ENCODE measurements around the gene KRT2. TPM values are rescaled to one million over a fixed set of nuclear protein-coding genes. Genes with fewer than 3 reads are reported as not detected.

Gene KRT2
- total and polyA plus RNA-seq, 7 experiments from 2014 or later: 0.29 to 4.7 (median 2.2) TPM; not detected in 1

- Mint-ChIP-seq H3K36me3 (peaks cover 4 to 31% (median 14%) of the 10 kb centered on the region in 5 donors), H3K27ac (peak overlapping the region in 8 of 9 donors; percentile 94 to 99 (median 98)), H3K4me1 (peaks cover 39 to 97% (median 94%) of the 10 kb centered on the region in 7 donors), H3K9me3 (peaks cover 0 to 3% (median 0%) of the 10 kb centered on the region in 11 donors), H3K27me3 (peaks cover 0 to 4% (median 0%) of the 10 kb centered on the region in 5 donors), H3K4me3 (peak overlapping the region in 9 of 10 donors; percentile 46 to 85 (median 69))
- DNase-seq (no peak), ATAC-seq (no peak)
- ChIA-PET POLR2A (interaction anchor here (0.8 to 13.8 kb wide), 8 partner anchors 9 to 251 kb away, joined by 3 to 227 read pairs (median 8); partner anchors contain the start of gene KRT2), CTCF (interaction anchor here (0.9 to 1.6 kb wide), 2 partner anchors 13 to 31 kb away, joined by 3 to 6 read pairs; no protein-coding TSS in a partner anchor)
- Histone ChIP-seq H3K9me3 (ENCODE audit: control insufficient read depth in 2 of 3, low read length in 3 of 3) (no peaks in the 10 kb centered on the region), H3K27ac (ENCODE audit: low read depth, low read length) (peak overlapping the region; percentile 84), H3K27me3 (ENCODE audit: control insufficient read depth in 2 of 2, insufficient read depth in 2 of 2, low read length in 2 of 2) (no peaks in the 10 kb centered on the region), H3K36me3 (ENCODE audit: control insufficient read depth in 2 of 3, insufficient read depth in 3 of 3, low read length in 3 of 3) (no peaks in the 10 kb centered on the region), H3K4me1 (ENCODE audit: control insufficient read depth in 2 of 2, insufficient read depth in 2 of 2, low read length in 2 of 2) (peaks cover 6 to 69% of the 10 kb centered on the region in 2 donors), H3K4me3 (ENCODE audit: low read length) (no peak overlapping the region)
- intact Hi-C loops (cut with micrococcal nuclease): loop anchor here in 1 of 2 donors (10.0 kb wide), 1 partner anchor 1598 kb away; no protein-coding TSS in a partner anchor
Measured at GRCh38 chr12:52616680-52617402, 35.2 kb downstream of the KRT2 start.

DNA sequence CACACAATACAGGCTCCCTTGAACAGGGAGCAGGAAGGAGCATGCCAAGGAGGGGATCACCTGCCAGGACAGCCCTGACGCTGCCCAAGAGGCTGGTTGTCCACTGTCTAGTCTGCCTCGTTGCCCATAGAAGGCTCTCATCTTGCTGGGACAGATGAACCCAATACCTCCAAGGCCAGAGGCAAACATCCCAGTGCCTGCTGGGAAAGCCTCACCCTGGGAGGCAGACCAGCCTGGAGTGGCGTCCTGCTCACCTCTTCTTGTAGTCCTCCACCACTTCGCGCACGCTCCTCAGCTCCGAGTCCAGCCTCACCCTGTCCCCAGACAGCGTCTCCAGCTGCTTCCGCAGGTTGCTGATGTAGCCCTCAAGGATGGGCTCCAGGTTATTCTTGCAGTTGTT is 36.1 kb downstream of the KRT2 start:
- Histone ChIP-seq H3K9me3 (ENCODE audit: control insufficient read depth in 2 of 3, low read length in 3 of 3) (no peaks in the 10 kb centered on the region), H3K27me3 (ENCODE audit: control insufficient read depth in 2 of 2, insufficient read depth in 2 of 2, low read length in 2 of 2) (no peaks in the 10 kb centered on the region), H3K4me3 (ENCODE audit: low read length) (no peak overlapping the region), H3K36me3 (ENCODE audit: control insufficient read depth in 2 of 3, insufficient read depth in 3 of 3, low read length in 3 of 3) (no peaks in the 10 kb centered on the region), H3K4me1 (ENCODE audit: control insufficient read depth in 2 of 2, insufficient read depth in 2 of 2, low read length in 2 of 2) (peaks cover 6 to 78% of the 10 kb centered on the region in 2 donors), H3K27ac (ENCODE audit: low read depth, low read length) (peak overlapping the region; percentile 84)
- ATAC-seq: no peak
- Mint-ChIP-seq H3K4me1 (peaks cover 48 to 97% (median 94%) of the 10 kb centered on the region in 7 donors), H3K27me3 (peaks cover 0 to 8% (median 0%) of the 10 kb centered on the region in 5 donors), H3K4me3 (peak overlapping the region in 9 of 10 donors; percentile 46 to 85 (median 67)), H3K27ac (peak overlapping the region in 8 of 9 donors; percentile 94 to 99 (median 98)), H3K36me3 (peaks cover 4 to 35% (median 17%) of the 10 kb centered on the region in 5 donors), H3K9me3 (peaks cover 0 to 3% (median 0%) of the 10 kb centered on the region in 11 donors)
- no peak for DNase-seq
- ChIA-PET CTCF (interaction anchor here (1.2 kb wide), 1 partner anchor 264 kb away, joined by 4 read pairs; no protein-coding TSS in a partner anchor), POLR2A (interaction anchor here (1.2 to 13.8 kb wide), 6 partner anchors 10 to 252 kb away, joined by 3 to 227 read pairs (median 32); partner anchors contain the start of gene KRT2)
- intact Hi-C loops (cut with micrococcal nuclease): loop anchor here in 1 of 2 donors (2.0 to 10.0 kb wide), 2 partner anchors 15 to 1599 kb away; no protein-coding TSS in a partner anchor

DNA sequence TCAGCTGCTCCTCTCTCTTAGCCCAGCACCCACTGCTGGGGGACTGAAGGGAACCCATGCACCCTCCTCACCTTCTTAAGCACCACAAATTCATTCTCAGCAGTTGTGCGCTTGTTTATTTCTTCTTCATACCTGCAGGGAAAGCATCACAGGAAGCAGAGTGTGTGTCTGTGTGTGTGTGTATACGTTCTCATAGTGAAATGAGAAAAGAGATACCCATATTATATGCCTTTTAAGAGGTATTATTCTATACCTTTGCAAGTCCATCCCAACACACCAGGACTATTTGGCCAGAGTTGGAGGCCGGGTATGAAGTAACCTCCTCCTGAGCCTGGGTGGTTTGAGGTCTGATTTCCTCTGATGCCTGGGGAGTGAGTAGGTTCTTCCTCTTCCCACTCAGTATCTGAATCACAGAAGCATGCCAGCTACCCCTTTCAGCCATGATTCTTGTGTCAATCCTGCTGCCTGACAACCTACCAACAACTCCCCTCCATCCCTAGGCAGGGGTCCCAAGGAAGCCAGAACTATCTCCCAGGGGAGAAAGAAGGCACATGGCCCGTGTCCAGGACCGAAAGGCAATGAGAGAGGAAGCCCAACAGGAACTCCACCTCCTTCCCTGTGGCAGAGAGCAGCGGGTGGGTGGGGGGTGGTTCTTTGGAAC is 36.7 kb downstream of the KRT2 start:
- intact Hi-C loops (cut with micrococcal nuclease): loop anchor here in 1 of 2 donors (2.0 to 10.0 kb wide), 2 partner anchors 15 to 1599 kb away; no protein-coding TSS in a partner anchor
- DNase-seq: peak in 6 of 9 donors; percentile 37 to 72 (median 64)
- peak; percentile 36 for ATAC-seq
- CTCF ChIA-PET: interaction anchor here (1.1 to 5.6 kb wide), 3 partner anchors 27 to 264 kb away, joined by 3 to 28 read pairs (median 4); no protein-coding TSS in a partner anchor
- Mint-ChIP-seq H3K4me3 (peak overlapping the region; percentile 31 to 85 (median 64)), H3K4me1 (peaks cover 54 to 97% (median 94%) of the 10 kb centered on the region in 7 donors), H3K27me3 (peaks cover 0 to 8% (median 0%) of the 10 kb centered on the region in 5 donors), H3K9me3 (no peaks in the 10 kb centered on the region), H3K27ac (peak overlapping the region; percentile 69 to 99 (median 97)), H3K36me3 (peaks cover 4 to 30% (median 12%) of the 10 kb centered on the region in 5 donors)
- Histone ChIP-seq H3K4me3 (ENCODE audit: low read length) (peak overlapping the region; percentile 5), H3K9me3 (ENCODE audit: control insufficient read depth in 2 of 3, low read length in 3 of 3) (no peaks in the 10 kb centered on the region), H3K27ac (ENCODE audit: low read depth, low read length) (peak overlapping the region; percentile 84), H3K4me1 (ENCODE audit: control insufficient read depth in 2 of 2, insufficient read depth in 2 of 2, low read length in 2 of 2) (peaks cover 6 to 82% of the 10 kb centered on the region in 2 donors), H3K27me3 (ENCODE audit: control insufficient read depth in 2 of 2, insufficient read depth in 2 of 2, low read length in 2 of 2) (no peaks in the 10 kb centered on the region), H3K36me3 (ENCODE audit: control insufficient read depth in 2 of 3, insufficient read depth in 3 of 3, low read length in 3 of 3) (no peaks in the 10 kb centered on the region)
- POLR2A ChIA-PET: interaction anchor here (0.6 to 13.8 kb wide), 7 partner anchors 10 to 366 kb away, joined by 3 to 227 read pairs (median 12); partner anchors contain the start of gene KRT2

DNA sequence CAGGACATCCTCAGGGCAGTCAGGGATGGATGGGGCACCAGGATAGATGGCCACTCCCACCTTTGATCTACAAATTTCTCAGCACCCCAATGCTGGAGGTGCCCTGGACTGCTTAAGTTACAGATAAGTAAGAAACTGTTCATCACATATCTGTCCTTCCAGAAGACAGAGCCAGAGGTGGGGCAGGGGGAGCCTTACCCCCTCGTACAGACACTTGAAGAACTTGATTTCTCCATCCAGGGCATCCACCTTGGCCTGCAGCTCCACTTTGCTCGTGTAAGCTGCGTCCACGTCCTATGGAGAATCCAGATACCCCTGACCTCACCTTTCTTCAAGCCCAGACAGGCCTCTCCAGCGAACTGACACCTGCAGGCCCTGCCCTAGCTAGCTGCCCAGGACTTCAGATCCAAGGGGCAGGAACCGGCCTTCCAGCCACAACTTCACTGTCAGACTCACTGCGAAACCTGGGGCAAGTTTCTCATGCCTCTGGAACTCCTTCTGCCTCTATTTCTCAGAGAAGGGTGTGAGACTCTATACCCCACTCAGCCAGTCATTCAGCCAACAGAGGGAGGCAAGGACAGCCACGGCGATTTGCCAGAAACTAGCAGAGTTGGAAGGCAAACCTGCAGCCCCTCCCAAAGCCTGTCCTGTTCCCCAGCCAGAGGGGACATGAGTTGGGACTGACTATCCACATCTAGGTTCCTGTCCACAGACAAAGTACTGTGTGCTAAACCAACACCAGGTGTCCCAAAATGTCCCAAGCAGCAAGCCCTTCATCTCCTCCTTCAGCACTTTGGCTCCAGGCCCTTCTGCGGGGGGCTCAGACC is 37.4 kb downstream of the KRT2 start:
- POLR2A ChIA-PET: interaction anchor here (0.6 to 13.8 kb wide), 9 partner anchors 9 to 366 kb away, joined by 3 to 227 read pairs (median 12); partner anchors contain the start of gene KRT2
- peaks cover 4 to 29% (median 12%) of the 10 kb centered on the region in 5 donors for H3K36me3 Mint-ChIP-seq
- Histone ChIP-seq H3K4me1 (ENCODE audit: control insufficient read depth in 2 of 2, insufficient read depth in 2 of 2, low read length in 2 of 2) (peaks cover 10 to 89% of the 10 kb centered on the region in 2 donors), H3K4me3 (ENCODE audit: low read length) (peak overlapping the region; percentile 5), H3K27me3 (ENCODE audit: control insufficient read depth in 2 of 2, insufficient read depth in 2 of 2, low read length in 2 of 2) (no peaks in the 10 kb centered on the region), H3K9me3 (ENCODE audit: control insufficient read depth in 2 of 3, low read length in 3 of 3) (no peaks in the 10 kb centered on the region), H3K27ac (ENCODE audit: low read depth, low read length) (peak overlapping the region; percentile 84), H3K36me3 (ENCODE audit: control insufficient read depth in 2 of 3, insufficient read depth in 3 of 3, low read length in 3 of 3) (no peaks in the 10 kb centered on the region)
- H3K4me3 Mint-ChIP-seq: peak overlapping the region in 9 of 10 donors; percentile 58 to 85 (median 67)
- CTCF ChIA-PET: interaction anchor here (0.6 to 7.3 kb wide), 7 partner anchors 12 to 266 kb away, joined by 3 to 163 read pairs (median 3); no protein-coding TSS in a partner anchor
- DNase-seq: peak in 1 of 9 donors; percentile 11
- peaks cover 0 to 8% (median 0%) of the 10 kb centered on the region in 5 donors for H3K27me3 Mint-ChIP-seq
- no peaks in the 10 kb centered on the region for H3K9me3 Mint-ChIP-seq
- H3K4me1 Mint-ChIP-seq: peaks cover 60 to 99% (median 95%) of the 10 kb centered on the region in 7 donors
- intact Hi-C loops (cut with micrococcal nuclease): loop anchor here in 1 of 2 donors (2.0 to 10.0 kb wide), 2 partner anchors 16 to 1600 kb away; no protein-coding TSS in a partner anchor
- no peak for ATAC-seq
- peak overlapping the region; percentile 69 to 99 (median 97) for H3K27ac Mint-ChIP-seq

DNA sequence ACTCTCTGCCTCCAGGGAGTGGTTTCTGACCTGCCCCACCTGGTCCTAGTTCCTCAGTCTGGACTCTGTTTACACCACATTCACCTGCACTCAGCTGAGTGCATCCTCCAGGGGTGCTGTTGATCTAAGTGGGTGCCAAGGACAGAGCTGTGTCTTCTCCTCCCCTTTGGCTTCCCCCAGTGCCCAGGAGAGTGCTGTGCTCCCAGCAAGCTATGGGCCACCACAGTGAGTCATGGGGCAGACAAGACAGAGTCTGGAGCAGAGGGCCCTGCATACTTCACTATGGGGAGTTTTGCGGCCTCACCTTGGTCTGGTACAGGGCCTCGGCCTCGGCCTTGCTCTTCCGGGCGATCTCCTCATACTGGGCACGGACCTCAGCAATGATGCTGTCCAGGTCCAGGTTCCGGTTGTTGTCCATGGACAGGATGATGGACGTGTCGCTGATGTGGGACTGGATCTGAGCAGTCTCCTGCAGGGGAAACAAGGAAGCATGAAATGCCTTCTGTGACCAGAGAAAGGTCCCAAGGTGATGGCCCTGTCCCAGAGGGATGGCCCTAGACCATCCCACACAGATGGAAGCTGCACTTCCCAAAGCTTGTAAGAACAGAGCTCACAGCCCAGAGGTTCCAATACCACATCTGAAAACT is 38.5 kb downstream of the KRT2 start:
- Mint-ChIP-seq H3K27me3 (peaks cover 0 to 8% (median 0%) of the 10 kb centered on the region in 5 donors), H3K36me3 (peaks cover 0 to 25% (median 12%) of the 10 kb centered on the region in 5 donors), H3K4me1 (peaks cover 70 to 99% (median 95%) of the 10 kb centered on the region in 7 donors), H3K27ac (peak overlapping the region; percentile 48 to 99 (median 97)), H3K9me3 (no peaks in the 10 kb centered on the region), H3K4me3 (peak overlapping the region in 9 of 10 donors; percentile 56 to 87 (median 81))
- H3K27ac ChIP-seq (ENCODE audit: low read depth, low read length): peak overlapping the region; percentile 84
- intact Hi-C loops (cut with micrococcal nuclease): loop anchor here in 1 of 2 donors (2.0 to 10.0 kb wide), 2 partner anchors 17 to 1601 kb away; no protein-coding TSS in a partner anchor
- ATAC-seq: no peak
- ChIA-PET CTCF (interaction anchor here (0.6 to 7.3 kb wide), 10 partner anchors 13 to 267 kb away, joined by 3 to 163 read pairs (median 5); no protein-coding TSS in a partner anchor), POLR2A (interaction anchor here (0.7 to 13.8 kb wide), 5 partner anchors 18 to 267 kb away, joined by 3 to 227 read pairs (median 112); partner anchors contain the start of gene KRT2)
- H3K36me3 ChIP-seq (ENCODE audit: control insufficient read depth in 2 of 3, insufficient read depth in 3 of 3, low read length in 3 of 3): no peaks in the 10 kb centered on the region
- peak in 1 of 9 donors; percentile 10 for DNase-seq
- H3K9me3 ChIP-seq (ENCODE audit: control insufficient read depth in 2 of 3, low read length in 3 of 3): no peaks in the 10 kb centered on the region
- no peaks in the 10 kb centered on the region for H3K27me3 ChIP-seq (ENCODE audit: control insufficient read depth in 2 of 2, insufficient read depth in 2 of 2, low read length in 2 of 2)
- peaks cover 11 to 94% of the 10 kb centered on the region in 2 donors for H3K4me1 ChIP-seq (ENCODE audit: control insufficient read depth in 2 of 2, insufficient read depth in 2 of 2, low read length in 2 of 2)
- peak overlapping the region; percentile 4 for H3K4me3 ChIP-seq (ENCODE audit: low read length)
